ENCODE results near the gene RUVBL1.

Gene RUVBL1

DNA sequence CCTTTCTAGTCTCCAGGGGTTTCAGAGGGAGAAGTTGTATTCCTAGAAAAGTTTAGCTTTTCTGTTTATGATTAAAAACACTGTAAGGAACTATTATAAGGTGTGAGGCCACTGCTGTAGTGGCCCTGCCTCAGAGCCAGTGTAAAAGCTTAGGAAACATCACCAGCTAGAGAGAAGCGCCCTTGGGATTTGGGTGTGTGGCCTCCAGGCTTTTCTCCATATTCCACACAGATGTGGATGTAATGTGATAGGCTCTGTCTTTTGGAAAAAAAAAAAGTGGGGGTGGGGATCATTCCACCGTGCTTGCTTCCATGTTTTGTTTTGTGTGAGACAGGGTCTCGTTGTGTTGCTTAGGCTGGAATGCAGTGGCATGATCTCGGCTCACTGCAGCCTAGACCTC lies 57.5 kb downstream of the RUVBL1 start:
- DNase-seq = no peak

DNA sequence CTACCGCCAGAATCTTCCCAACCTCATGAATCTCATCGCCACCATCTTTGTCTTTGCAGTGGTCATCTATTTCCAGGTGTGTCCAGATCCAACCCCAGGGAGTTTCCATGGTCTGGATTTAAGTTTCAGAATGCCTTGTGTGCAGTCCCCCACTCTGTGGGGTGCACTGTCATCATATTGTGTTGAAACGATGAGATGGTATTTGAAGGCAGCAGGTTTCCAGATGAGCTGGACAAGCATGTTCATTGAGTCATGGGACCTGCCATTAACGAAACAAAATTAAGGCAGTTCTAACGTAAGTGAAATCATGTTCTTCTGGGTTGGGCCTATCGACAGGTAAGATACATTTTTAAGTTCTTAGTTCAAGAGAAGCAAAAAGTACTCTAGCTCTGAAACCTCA lies 58.6 kb downstream of the RUVBL1 start:
- DNase-seq = no peak

DNA sequence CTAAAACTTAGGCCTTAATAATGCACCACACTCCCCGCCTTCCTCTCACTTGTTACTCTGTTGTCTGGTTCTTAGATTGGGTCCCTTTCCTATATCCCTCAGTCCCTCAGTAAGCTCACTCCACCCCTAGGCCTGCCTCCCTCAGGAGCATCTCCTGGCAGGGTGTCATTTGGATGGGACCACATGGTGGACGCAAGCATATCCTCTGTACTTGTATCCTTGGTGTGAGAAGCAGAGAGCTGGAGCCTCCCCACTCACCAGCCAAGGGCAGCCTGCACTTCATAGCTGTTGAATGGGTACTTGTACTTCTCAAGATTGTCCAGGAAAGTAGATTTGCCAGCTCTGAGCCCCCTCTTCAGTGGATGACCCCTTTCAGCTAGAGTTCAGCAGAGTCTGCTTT lies 59.7 kb downstream of the RUVBL1 start:
- no peak for DNase-seq

DNA sequence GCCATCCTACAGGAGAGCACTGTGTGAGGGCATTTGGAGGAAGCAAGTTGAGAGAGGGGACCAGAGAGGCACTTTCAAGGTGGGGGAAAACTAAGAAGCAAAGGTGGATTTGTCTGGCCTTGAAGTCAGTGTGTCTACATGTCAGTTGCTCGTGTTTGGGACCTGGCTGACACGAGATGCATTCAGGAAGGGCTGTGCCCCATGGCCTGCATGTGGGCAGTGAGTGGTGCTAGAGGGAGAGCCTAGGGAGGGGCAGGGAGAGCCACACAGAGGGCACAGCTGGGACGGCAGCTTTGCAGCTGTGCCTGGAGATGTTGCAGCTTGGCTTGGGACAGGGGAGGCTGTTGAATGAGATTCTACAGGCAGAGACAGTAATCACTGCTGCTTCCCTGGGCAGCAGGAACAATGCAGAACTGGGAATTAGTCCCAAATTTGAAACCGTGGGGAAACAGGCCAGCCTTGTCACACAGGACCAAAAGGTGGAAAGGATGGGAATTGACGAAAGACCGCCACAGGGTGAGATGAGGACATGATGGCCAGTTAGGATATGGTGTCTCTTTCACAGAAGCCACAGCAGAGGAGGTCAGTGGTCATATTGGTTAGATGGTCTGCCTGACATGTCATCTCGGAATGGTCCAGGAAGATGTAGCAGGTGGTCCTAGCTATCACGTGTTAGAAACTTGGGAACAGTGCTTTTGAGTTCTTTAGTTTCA lies 61.4 kb downstream of the RUVBL1 start:
- DNase-seq = no peak

DNA sequence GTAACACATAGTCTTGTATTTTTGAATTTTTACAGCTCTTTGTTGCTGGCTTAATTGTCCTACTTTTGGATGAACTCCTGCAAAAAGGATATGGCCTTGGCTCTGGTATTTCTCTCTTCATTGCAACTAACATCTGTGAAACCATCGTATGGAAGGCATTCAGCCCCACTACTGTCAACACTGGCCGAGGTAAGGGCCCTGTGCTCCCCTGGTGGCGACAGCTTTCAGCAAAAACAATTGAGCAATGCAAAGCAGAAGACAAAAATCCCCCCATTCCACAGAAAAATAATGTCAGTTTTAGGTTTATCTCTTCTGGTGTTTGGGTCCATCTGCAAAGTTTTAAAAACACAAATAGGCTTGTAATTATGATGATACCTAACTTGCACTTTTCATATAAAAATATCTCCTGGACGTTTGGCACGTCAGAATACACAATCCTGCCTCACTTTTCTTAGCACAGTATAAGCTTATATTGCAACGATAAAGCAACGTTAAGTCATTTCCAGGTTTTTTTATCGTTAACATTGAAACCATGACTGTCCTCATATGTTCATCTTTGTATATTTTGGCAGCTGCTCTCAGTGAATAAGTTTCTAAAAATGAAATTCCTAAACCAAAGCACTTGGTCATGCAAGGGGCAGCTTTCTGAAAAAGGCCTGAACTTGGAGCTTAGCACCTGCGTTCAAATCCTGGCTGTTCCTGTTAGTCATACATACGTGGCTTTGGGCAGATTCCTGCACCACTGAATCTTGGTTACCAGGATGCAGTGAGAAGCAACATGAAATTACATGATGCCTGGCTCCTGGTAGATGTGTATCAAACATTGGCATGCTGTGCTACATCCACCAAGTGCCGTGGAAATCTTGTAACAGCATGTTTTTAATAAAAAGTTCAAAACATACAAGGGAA lies 62.9 kb downstream of the RUVBL1 start:
- DNase-seq = no peak

DNA sequence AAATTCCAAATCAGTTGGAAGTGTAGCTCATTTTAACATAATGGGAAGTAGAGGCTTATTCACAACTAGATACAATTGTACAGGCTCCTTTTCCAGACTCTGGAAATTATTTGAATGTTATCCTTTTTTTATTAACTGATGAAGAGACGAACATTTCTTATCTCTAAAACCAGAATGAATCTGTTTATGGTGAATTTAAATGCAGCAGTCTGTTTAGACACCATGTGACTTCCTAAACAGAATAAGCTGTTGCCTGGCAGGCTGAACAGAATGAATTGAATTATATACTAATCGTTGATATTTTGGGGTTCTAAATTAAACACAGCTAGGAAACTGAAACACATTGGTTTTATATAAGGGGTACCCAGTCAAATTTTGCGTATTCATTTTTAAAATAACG lies 67.4 kb downstream of the RUVBL1 start:
- no peak for DNase-seq

DNA sequence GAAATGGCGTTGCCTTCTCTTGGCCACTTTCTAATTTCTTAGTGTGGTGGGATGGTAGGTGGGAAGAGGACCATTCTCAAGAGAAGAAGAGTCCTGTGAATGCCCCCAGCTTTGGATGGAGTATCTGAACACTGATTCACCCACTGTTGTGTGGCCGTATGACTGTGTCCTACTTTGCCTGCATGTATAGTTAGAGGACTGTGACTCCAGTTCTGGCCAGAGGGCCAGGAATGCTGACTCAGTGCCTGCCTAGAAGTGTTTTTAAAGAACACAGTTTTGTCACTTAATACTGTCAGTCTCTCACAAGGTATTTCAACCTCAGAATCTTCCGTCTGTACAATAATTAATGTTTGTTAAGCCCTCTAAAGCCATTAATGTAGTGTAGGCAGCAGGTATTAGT lies 69.2 kb downstream of the RUVBL1 start:
- DNase-seq = no peak

DNA sequence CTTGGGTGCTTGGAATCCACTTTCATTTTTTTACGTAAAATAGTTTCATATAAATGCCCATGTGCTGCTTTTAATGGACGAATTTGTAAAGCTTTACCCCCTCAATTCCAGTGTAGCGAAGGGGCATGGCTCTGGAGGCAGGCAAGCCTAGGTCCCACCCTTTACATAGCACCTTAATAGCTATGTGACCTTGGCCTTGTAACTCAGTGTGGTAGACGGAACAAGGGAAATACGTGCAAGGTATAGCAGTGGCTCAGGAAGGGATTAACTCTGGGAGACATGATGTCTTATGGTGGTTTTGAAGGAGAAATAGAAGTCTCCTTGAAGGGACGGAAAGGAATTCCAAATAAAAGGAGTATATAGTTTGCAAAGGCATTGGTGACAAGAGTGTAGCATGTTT lies 70.0 kb downstream of the RUVBL1 start:
- no peak for DNase-seq

DNA sequence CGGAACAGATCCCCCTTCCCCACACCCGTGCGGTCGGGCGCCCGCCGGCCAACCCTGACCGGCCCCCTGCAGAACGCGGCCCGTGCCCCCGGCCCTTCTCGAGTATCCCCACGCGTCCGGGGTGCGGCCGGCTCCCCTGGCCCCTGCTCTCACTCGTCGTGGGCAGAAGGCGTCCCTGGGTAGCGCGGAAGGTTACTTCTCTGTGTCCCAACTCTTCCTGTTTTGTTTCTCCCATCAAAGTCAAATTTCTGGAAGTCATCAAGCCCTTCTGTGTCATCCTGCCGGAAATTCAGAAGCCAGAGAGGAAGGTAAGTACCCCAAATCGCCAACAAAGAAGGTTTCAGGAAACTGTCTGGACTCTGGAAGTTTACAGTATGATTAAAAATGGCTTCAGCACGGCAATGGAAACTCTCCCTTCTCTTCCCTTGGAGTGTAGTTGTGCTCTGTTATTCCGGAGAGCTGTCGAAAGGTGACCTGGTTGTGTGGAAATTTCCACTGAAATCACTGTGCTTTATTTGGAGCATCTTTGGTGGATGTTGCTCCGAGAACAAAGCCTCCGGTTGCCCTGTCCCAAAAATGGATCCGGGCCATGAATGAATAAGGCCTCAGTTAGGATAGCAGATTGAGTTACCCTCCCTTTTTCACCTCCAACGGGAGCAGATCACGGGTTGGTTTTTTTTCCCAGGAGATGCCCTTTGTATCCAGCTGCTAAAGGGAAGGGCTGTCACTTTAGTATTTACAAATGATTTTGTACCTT lies 70.8 kb downstream of the RUVBL1 start:
- no peak for DNase-seq

DNA sequence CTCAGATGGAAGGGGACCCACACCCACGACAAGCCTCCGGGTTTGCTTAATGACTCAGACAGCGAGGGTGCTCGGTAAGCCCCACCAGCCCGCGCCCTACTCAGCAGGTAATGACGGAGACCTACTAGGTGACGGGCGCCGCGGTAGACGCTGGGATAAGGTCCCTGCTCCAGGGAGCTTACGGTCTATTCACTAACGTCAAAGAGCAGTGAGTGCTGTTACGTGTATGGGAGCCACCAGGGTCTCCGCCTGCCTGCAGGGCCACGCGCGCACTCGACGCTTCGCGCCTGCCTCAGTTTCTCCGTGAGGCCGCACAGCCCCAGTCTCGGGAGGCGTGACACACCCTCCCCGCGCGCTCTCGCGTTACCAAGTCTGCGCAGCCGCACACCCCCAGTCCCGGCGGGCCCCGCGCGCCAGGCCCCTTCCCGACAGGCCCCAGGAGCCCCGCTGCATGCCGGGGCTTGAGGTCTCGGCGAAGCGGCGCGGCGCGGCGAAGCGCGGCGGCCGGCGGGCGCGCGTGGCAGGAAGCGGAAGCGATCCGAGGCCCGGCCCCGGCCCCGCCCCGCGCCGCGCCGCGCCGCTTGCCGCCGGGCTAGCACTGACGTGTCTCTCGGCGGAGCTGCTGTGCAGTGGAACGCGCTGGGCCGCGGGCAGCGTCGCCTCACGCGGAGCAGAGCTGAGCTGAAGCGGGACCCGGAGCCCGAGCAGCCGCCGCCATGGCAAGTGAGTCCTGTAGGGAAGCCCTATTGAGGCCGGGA lies 71.6 kb downstream of the RUVBL1 start, which contains the start of gene SEC61A1:
Gene SEC61A1, plus strand, starts transcription at position 601 of the 758 bp plus-strand sequence. Its CDS starts 116 bp downstream, at position 717.
- DNase-seq = peak; percentile 94

DNA sequence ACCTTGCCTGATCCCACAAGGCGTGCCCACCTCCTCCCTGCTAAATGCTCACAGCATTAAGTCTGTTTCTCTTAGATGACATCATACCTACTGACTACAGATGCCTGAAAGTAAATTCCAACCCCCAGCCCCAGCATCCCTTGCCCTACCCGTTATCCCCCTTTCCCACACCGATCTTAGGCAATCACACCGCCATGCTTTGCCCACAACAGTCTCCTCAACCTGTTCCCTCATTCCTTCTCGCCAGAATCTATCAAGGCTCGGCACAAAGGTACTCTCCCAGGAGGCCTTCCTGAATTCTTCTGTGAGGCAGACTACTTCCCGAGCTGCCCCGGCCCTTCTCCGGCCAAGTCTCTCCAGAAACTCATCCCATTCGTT lies 72.2 kb downstream of the RUVBL1 start:
- no peak for DNase-seq

DNA sequence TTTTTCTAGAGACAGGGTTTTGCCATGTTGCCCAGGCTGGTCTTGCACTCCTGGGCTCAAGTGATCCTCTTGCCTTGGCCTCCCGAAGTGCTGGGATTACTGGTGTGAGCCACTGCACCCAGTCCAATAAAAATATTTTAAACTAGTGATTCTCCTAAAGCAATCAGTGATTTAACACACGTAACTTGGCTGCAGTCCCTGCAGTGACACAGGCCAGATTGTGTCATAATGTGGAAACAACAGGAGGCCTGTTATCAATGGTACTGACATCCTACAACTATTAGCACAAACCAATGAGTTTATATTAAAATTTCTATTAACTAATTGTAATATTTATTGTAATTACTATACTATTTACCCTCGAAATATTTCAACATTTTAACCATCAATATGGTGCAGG lies 73.0 kb downstream of the RUVBL1 start:
- no peak for DNase-seq

DNA sequence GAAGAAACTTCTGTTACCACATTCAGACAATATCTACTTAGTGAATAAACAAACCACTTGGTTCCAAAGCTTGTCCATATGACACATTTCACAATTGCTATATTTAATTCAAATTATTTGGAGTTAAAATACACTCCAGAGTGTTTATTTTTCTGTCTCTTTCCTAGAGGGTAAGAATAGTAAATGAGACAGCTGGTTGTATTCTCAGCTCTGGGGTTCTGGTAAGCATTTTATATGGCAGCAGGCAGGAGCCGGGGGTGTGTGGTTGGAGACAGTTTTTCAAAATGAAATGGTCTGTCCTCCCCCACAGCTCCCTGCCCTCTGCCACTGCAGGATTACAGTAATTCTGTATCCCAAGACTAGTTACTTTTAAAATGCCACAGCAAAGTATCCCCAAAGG lies 82.3 kb downstream of the RUVBL1 start:
- no peak for DNase-seq

DNA sequence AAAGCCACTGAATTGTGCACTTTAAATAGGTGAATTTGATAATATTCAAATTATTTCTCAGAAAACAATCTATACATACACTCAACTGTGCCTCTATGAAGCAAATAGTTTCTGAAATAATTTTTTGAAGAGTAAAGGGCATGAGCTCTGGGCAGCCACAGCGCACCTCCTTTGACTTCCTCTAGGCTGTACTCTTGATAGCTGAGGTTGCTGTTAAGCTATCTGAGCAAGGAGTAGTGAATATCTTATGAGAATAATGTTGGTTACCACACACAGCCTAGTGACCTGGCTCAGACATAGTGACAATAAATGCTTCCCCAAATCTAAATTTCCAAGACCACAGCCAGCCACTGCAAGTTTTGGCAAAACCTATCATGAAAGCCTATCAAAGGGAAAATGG lies 83.0 kb downstream of the RUVBL1 start:
- no peak for DNase-seq

DNA sequence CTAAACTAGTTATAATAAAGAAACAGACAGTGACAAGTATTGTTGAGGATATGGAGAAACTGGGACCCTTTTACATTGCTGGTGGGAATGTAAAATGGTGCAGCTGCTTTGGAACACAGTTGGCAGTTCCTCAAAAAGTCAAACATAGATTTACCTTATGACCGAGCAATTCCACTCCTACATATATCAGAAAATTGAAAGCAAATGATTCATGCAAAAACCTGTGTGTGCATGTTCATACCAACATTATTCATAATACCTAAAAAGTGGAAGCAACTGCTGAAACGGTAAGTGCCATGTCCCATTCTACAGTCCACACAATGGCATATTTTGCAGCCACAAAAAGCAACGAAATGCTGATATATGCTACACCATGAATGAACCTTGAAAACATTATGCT lies 83.6 kb downstream of the RUVBL1 start:
- no peak for DNase-seq

DNA sequence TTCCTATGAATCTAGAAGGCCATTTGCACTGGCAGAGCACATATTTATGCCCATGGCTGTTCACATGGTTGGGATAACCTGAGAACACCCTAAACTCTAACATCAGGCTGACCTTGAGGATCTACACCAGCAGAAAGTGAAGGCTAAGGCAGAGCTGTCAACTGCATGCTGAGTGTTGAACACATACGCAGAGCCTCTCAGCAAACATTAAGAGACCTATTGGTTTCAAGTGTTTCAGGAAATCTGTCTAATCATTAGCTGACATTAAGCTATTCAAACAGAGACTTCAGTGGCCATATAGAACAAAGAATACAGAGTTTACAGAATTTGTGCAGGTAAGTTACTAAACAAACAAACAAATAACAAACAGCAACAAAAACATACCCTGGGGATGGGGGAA lies 87.5 kb downstream of the RUVBL1 start:
- DNase-seq = no peak

DNA sequence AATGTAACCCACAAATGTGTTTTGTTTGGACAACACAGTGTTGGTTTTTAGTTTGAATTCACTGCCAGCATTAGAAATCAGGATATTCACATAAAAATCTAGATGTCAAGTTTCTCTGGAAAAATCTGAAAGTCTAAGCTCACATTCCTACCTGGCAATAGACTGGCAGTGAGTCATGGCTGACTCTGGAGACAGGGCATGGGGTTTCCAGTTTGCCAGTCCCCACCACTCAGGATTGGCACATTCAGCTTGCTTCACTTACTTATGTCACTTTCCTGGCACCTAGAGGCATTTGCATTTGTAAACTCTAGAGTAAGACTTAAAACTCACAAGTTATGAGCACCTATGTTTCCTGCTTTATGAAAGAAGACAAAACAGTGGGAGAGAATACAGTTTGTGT lies 90.5 kb downstream of the RUVBL1 start:
- DNase-seq = no peak

Measured in CD4-positive, alpha-beta T cell treated with Interleukin-15 for 1 hour (primary cell).